GM12865 (cell line): ENCODE results near the gene ZBTB46.

Source experiments
- DNase-seq: peaks from one replicate; pipeline ENCODE4 v3.0.0; 2010; ENCODE audit warnings: low read depth
- H3K4me3 ChIP-seq: 2 replicates; pipeline ENCODE4 v1.5.1; 2011; ENCODE audit warnings: mild to moderate bottlenecking, low read depth, low read length, control low read depth
- CTCF ChIP-seq: IDR thresholded peaks from 2 replicates; pipeline ENCODE4 v1.5.1; 2011; ENCODE audit warnings: low read length, control low read depth, low read depth, inconsistent platforms; ENCODE audit not compliant: insufficient read depth; ENCODE audit errors: missing control alignments

The ZBTB46 gene

DNA sequence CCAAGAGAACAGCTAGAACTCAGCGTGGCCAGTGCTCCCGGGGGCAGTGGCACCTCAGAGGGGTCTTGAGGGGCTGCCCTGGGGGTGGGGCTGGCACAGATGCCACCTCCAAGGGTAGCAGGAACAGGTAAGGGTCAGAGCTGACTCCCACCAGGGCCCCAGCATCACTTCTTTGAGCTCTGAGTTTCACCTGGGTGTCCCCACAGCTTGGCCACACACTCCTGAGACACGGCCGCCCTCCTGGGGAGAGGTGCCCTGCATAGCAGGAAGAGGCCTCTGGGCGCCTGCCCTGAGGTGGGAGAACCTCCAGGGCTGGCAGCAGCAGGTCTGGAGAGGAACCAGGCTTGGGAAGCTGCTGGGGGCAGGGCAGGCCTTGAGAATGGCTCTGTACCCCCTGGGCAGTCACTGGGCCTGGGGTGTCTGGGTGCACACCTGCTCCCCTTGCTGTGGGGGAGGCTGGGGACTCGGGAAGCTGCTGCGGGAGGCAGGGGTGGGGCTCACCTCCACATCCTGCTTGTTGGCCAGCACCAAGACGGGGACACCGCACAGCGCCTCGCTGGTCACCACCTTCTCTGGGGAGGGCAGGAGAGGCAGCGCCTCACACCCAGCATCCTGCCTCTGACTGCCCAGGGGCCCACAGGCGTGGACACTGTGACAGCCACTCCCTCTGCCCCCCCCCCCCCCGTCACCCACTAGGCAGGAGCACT, 129.6 kb downstream of the ZBTB46 start:
- DNase-seq: no peak
- TF ChIP-seq CTCF: no peak
- H3K4me3 ChIP-seq: no peak overlapping the region

GRCh38 chr20:63701051-63701328, 130.1 kb downstream of the ZBTB46 start:
- DNase-seq: no peak
- no peak for TF ChIP-seq CTCF
- H3K4me3 ChIP-seq: no peak overlapping the region

DNA sequence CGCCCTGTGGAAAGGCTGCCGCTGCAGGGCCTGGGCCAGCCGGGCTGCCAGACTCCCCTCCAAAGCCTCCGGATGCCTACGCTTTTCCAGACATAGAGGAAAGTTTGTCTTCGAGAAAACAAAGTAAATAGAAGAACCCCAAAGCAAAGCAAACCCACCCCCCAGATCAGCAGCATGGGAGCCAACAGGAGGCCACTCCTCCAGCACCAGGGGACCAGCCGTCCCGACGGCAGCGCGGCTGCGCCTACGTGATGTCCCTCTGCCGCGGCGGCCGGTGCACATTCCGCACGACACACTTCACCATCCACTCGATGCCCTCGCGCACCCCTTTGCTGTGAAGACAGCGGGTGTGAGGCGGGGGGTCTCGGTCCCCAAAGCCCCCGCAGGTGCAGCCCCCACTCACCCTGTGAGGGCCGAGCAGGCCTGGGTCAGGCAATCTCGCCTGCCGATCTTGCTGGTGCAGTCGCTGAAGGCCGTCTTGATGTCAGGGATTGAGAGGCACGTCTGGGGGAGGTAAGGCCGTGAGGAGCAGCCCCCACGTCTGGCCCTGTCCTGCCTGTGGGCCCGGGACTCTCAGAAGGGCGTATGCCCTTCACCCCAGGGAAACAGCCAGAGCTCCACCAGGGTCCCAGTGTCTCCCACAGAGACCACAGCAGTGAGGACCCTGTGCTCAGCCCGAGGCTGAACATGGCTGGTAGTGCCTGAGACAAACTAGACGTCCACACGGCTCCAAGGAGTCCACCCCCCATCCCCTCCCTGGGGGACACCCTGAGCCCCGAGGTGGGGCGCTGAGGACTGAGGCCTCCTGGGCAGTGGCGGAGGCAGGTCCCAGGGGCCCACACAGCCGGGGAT, 130.6 kb downstream of the ZBTB46 start:
- H3K4me3 ChIP-seq: no peak overlapping the region
- DNase-seq: no peak
- TF ChIP-seq CTCF: no peak

- TF ChIP-seq CTCF: no peak
- H3K4me3 ChIP-seq: no peak overlapping the region
- no peak for DNase-seq
Observed at GRCh38 chr20:63699466-63700198, 131.4 kb downstream of the ZBTB46 start.

- peak; percentile 77 for DNase-seq
- TF ChIP-seq CTCF: no peak
- no peak overlapping the region; the same call in 1 of the 2 replicates for H3K4me3 ChIP-seq
Observed at GRCh38 chr20:63698739-63699465, 132.2 kb downstream of the ZBTB46 start.

GRCh38 chr20:63697868-63698545, 133.1 kb downstream of the ZBTB46 start:
- TF ChIP-seq CTCF: no peak
- no peak for DNase-seq
- no peak overlapping the region for H3K4me3 ChIP-seq
